ENCODE data around the gene NIPAL4.
A peak's percentile ranks its signal among the peaks of the same experiment; 100 is the strongest.

The NIPAL4 gene

GRCh38 chr5:157450024-157450423 lies 10.0 kb upstream of the NIPAL4 start:
- Histone ChIP-seq H3K9ac (ENCODE audit: low read length) (no peak overlapping the region), H3K14ac (ENCODE audit: low read length) (no peak overlapping the region), H4K12ac (ENCODE audit: low read depth, low read length) (no peak overlapping the region), H3K27ac (ENCODE audit: low read depth, low read length) (peak overlapping the region; percentile 67), H3K4me3 (ENCODE audit: low read depth, low read length) (no peak overlapping the region), H3K36me3 (ENCODE audit: control insufficient read depth in 1 of 2, insufficient read depth in 2 of 2, low read length in 2 of 2) (no peaks in the 10 kb centered on the region), H3K79me2 (ENCODE audit: control insufficient read depth, insufficient read depth, low read length, poor library complexity) (no peaks in the 10 kb centered on the region), H3K79me1 (ENCODE audit: low read length) (peaks cover 2% of the 10 kb centered on the region), H3K4me2 (ENCODE audit: low read length) (no peak overlapping the region), H3K18ac (ENCODE audit: low read length) (no peak overlapping the region), H2BK12ac (ENCODE audit: low read length) (no peak overlapping the region), H3K4ac (ENCODE audit: low read depth, low read length) (no peak overlapping the region), H3K23ac (ENCODE audit: low read length) (no peak overlapping the region), H3K27me3 (ENCODE audit: insufficient read depth, low read length) (no peaks in the 10 kb centered on the region), H2AK5ac (ENCODE audit: low read length) (no peak overlapping the region), H2BK120ac (ENCODE audit: insufficient read depth, low read length, poor library complexity) (no peak overlapping the region), H3K4me1 (ENCODE audit: control insufficient read depth in 1 of 2, insufficient read depth in 2 of 2, low read length in 2 of 2) (peaks cover 20 to 23% of the 10 kb centered on the region in 2 experiments), H4K8ac (ENCODE audit: low read depth, low read length) (no peak overlapping the region), H4K91ac (ENCODE audit: low read depth, low read length) (no peak overlapping the region), H3K9me3 (ENCODE audit: insufficient read depth, low read depth, low read length) (no peaks in the 10 kb centered on the region), H2AFZ (ENCODE audit: insufficient read depth, low read length, poor library complexity) (no peak overlapping the region), H2BK5ac (ENCODE audit: low read depth, low read length, poor library complexity) (no peak overlapping the region)
- no peak for DNase-seq
- WGBS (ENCODE audit: extremely low coverage, insufficient coverage, insufficient read length): no CpG with 5 or more reads among the region's 3 CpGs

- Histone ChIP-seq H3K79me1 (ENCODE audit: low read length) (no peaks in the 10 kb centered on the region), H3K27me3 (ENCODE audit: insufficient read depth, low read length) (no peaks in the 10 kb centered on the region), H3K9ac (ENCODE audit: low read length) (no peak overlapping the region), H2BK12ac (ENCODE audit: low read length) (no peak overlapping the region), H3K79me2 (ENCODE audit: control insufficient read depth, insufficient read depth, low read length, poor library complexity) (no peaks in the 10 kb centered on the region), H4K8ac (ENCODE audit: low read depth, low read length) (no peak overlapping the region), H3K18ac (ENCODE audit: low read length) (no peak overlapping the region), H3K27ac (ENCODE audit: low read depth, low read length) (no peak overlapping the region), H3K23ac (ENCODE audit: low read length) (no peak overlapping the region), H4K91ac (ENCODE audit: low read depth, low read length) (no peak overlapping the region), H3K9me3 (ENCODE audit: insufficient read depth, low read depth, low read length) (no peaks in the 10 kb centered on the region), H3K4me3 (ENCODE audit: low read depth, low read length) (no peak overlapping the region), H3K4me1 (ENCODE audit: control insufficient read depth in 1 of 2, insufficient read depth in 2 of 2, low read length in 2 of 2) (peaks cover 20 to 21% of the 10 kb centered on the region in 2 experiments), H4K12ac (ENCODE audit: low read depth, low read length) (no peak overlapping the region), H2BK120ac (ENCODE audit: insufficient read depth, low read length, poor library complexity) (no peak overlapping the region), H2AK5ac (ENCODE audit: low read length) (no peak overlapping the region), H3K36me3 (ENCODE audit: control insufficient read depth in 1 of 2, insufficient read depth in 2 of 2, low read length in 2 of 2) (no peaks in the 10 kb centered on the region), H3K4me2 (ENCODE audit: low read length) (no peak overlapping the region), H3K14ac (ENCODE audit: low read length) (no peak overlapping the region), H3K4ac (ENCODE audit: low read depth, low read length) (no peak overlapping the region), H2AFZ (ENCODE audit: insufficient read depth, low read length, poor library complexity) (no peak overlapping the region), H2BK5ac (ENCODE audit: low read depth, low read length, poor library complexity) (no peak overlapping the region)
- no peak for DNase-seq
- no CpG with 5 or more reads among the region's 3 CpGs for WGBS (ENCODE audit: extremely low coverage, insufficient coverage, insufficient read length)
Observed at GRCh38 chr5:157451806-157452205, 8.2 kb upstream of the NIPAL4 start.

GRCh38 chr5:157454273-157454672 lies 5.7 kb upstream of the NIPAL4 start:
- Histone ChIP-seq H3K18ac (ENCODE audit: low read length) (no peak overlapping the region), H3K79me1 (ENCODE audit: low read length) (no peaks in the 10 kb centered on the region), H2AFZ (ENCODE audit: insufficient read depth, low read length, poor library complexity) (no peak overlapping the region), H2BK120ac (ENCODE audit: insufficient read depth, low read length, poor library complexity) (no peak overlapping the region), H4K8ac (ENCODE audit: low read depth, low read length) (no peak overlapping the region), H3K23ac (ENCODE audit: low read length) (no peak overlapping the region), H3K27ac (ENCODE audit: low read depth, low read length) (no peak overlapping the region), H3K4ac (ENCODE audit: low read depth, low read length) (no peak overlapping the region), H3K4me3 (ENCODE audit: low read depth, low read length) (no peak overlapping the region), H3K36me3 (ENCODE audit: control insufficient read depth in 1 of 2, insufficient read depth in 2 of 2, low read length in 2 of 2) (no peaks in the 10 kb centered on the region), H4K91ac (ENCODE audit: low read depth, low read length) (no peak overlapping the region), H4K12ac (ENCODE audit: low read depth, low read length) (no peak overlapping the region), H3K27me3 (ENCODE audit: insufficient read depth, low read length) (no peaks in the 10 kb centered on the region), H3K4me2 (ENCODE audit: low read length) (no peak overlapping the region), H3K79me2 (ENCODE audit: control insufficient read depth, insufficient read depth, low read length, poor library complexity) (no peaks in the 10 kb centered on the region), H3K9ac (ENCODE audit: low read length) (no peak overlapping the region), H2BK12ac (ENCODE audit: low read length) (no peak overlapping the region), H3K14ac (ENCODE audit: low read length) (no peak overlapping the region), H3K4me1 (ENCODE audit: control insufficient read depth in 1 of 2, insufficient read depth in 2 of 2, low read length in 2 of 2) (peaks cover 4 to 9% of the 10 kb centered on the region in 2 experiments), H3K9me3 (ENCODE audit: insufficient read depth, low read depth, low read length) (no peaks in the 10 kb centered on the region), H2BK5ac (ENCODE audit: low read depth, low read length, poor library complexity) (no peak overlapping the region), H2AK5ac (ENCODE audit: low read length) (no peak overlapping the region)
- DNase-seq: no peak
- no CpG with 5 or more reads among the region's 7 CpGs for WGBS (ENCODE audit: extremely low coverage, insufficient coverage, insufficient read length)

- Histone ChIP-seq H2BK120ac (ENCODE audit: insufficient read depth, low read length, poor library complexity) (no peak overlapping the region), H3K36me3 (ENCODE audit: control insufficient read depth in 1 of 2, insufficient read depth in 2 of 2, low read length in 2 of 2) (no peaks in the 10 kb centered on the region), H3K27me3 (ENCODE audit: insufficient read depth, low read length) (no peaks in the 10 kb centered on the region), H3K14ac (ENCODE audit: low read length) (no peak overlapping the region), H2AK5ac (ENCODE audit: low read length) (peak overlapping the region; percentile 12), H3K18ac (ENCODE audit: low read length) (no peak overlapping the region), H3K79me2 (ENCODE audit: control insufficient read depth, insufficient read depth, low read length, poor library complexity) (peaks cover under 1% of the 10 kb centered on the region), H3K23ac (ENCODE audit: low read length) (no peak overlapping the region), H2AFZ (ENCODE audit: insufficient read depth, low read length, poor library complexity) (no peak overlapping the region), H3K4me2 (ENCODE audit: low read length) (no peak overlapping the region), H3K4me3 (ENCODE audit: low read depth, low read length) (no peak overlapping the region), H3K9ac (ENCODE audit: low read length) (no peak overlapping the region), H4K8ac (ENCODE audit: low read depth, low read length) (no peak overlapping the region), H2BK5ac (ENCODE audit: low read depth, low read length, poor library complexity) (no peak overlapping the region), H3K4ac (ENCODE audit: low read depth, low read length) (no peak overlapping the region), H3K9me3 (ENCODE audit: insufficient read depth, low read depth, low read length) (no peaks in the 10 kb centered on the region), H2BK12ac (ENCODE audit: low read length) (no peak overlapping the region), H3K27ac (ENCODE audit: low read depth, low read length) (no peak overlapping the region), H4K12ac (ENCODE audit: low read depth, low read length) (no peak overlapping the region), H3K79me1 (ENCODE audit: low read length) (peaks cover 4% of the 10 kb centered on the region), H4K91ac (ENCODE audit: low read depth, low read length) (no peak overlapping the region), H3K4me1 (ENCODE audit: control insufficient read depth in 1 of 2, insufficient read depth in 2 of 2, low read length in 2 of 2) (peaks cover 6 to 10% of the 10 kb centered on the region in 2 experiments)
- no peak for DNase-seq
- WGBS (ENCODE audit: extremely low coverage, insufficient coverage, insufficient read length): no CpG with 5 or more reads among the region's 7 CpGs
Observed at GRCh38 chr5:157455057-157455456, 5.0 kb upstream of the NIPAL4 start.
